ENCODE measurements around the gene BIVM. TPM values are rescaled to one million over a fixed set of nuclear protein-coding genes. Genes with fewer than 3 reads are reported as not detected.

BIVM gene
- total RNA-seq, 1 donor from 2014 or later, result 13.3 TPM

DNA sequence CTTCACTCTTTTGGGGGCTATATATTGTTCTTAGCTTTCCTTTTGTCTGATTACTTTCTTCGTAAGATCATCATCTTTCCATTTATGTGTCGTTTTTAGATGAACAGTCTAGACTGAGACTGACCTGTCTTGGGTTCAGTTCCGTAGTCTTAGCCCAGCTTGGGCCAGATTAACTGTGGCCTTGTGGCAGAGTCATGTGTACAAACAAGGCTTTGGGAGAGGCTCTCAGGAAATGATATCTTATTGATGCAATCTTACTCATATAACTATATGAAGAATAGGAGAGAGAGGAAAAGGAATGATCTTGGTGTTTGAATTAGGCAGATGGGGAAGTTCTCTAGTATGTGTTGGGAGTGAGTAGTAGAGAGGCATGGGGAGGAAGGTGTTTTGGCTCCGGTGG is 40.1 kb downstream of the BIVM start:
- no peak overlapping the region for H3K9ac ChIP-seq (ENCODE audit: low read length)
- Mint-ChIP-seq H3K4me1 (ENCODE audit: low read depth, unreplicated experiment) (no peaks in the 10 kb centered on the region), H3K36me3 (ENCODE audit: low read depth, unreplicated experiment) (peaks cover 8% of the 10 kb centered on the region)

DNA sequence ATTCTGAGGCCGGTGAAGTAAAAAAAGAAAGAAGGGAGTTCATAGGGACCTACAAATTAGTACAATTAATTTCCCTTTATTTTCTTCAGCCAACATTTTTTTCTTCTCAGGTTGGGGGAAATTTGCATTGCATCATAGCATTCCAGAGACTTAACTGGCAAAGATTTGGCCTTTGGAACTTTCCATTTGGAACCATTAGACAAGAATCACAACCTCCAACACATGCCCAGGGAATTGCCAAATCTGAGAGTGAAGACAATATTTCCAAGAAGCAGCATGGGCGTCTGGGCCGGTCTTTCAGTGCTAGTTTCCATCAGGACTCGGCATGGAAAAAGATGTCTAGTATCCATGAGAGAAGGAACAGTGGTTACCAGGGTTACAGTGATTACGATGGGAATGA is 40.5 kb downstream of the BIVM start:
- H2AFZ ChIP-seq (ENCODE audit: low read depth, low read length), result no peak overlapping the region
- no peak overlapping the region for H3K4me2 ChIP-seq (ENCODE audit: low read length)
- H3K9ac ChIP-seq (ENCODE audit: low read length), result no peak overlapping the region
- no peaks in the 10 kb centered on the region for H3K9me3 ChIP-seq (ENCODE audit: insufficient read depth, low read depth, low read length)
- H3K4me1 ChIP-seq (ENCODE audit: insufficient read depth, low read length), result no peaks in the 10 kb centered on the region
- FAIRE-seq, result no peak
- no peaks in the 10 kb centered on the region for H4K20me1 ChIP-seq (ENCODE audit: insufficient read depth, low read length)
- H3K4me3 Mint-ChIP-seq (ENCODE audit: unreplicated experiment), result no peak overlapping the region
- H3K27ac ChIP-seq (ENCODE audit: low read depth, low read length), result no peak overlapping the region
- no peak overlapping the region for H3K4me3 ChIP-seq (ENCODE audit: insufficient read depth, low read depth, low read length)
- H3K27me3 Mint-ChIP-seq (ENCODE audit: low read depth, unreplicated experiment), result no peaks in the 10 kb centered on the region
- peak; percentile 8 for DNase-seq (ENCODE audit: low read depth)
- H3K4me1 Mint-ChIP-seq (ENCODE audit: low read depth, unreplicated experiment), result no peaks in the 10 kb centered on the region
- H3K27ac Mint-ChIP-seq (ENCODE audit: unreplicated experiment), result no peak overlapping the region
- H3K36me3 Mint-ChIP-seq (ENCODE audit: low read depth, unreplicated experiment), result peaks cover 8% of the 10 kb centered on the region
- no peaks in the 10 kb centered on the region for H3K9me3 Mint-ChIP-seq (ENCODE audit: unreplicated experiment)
- TF ChIP-seq, protein P1, sequence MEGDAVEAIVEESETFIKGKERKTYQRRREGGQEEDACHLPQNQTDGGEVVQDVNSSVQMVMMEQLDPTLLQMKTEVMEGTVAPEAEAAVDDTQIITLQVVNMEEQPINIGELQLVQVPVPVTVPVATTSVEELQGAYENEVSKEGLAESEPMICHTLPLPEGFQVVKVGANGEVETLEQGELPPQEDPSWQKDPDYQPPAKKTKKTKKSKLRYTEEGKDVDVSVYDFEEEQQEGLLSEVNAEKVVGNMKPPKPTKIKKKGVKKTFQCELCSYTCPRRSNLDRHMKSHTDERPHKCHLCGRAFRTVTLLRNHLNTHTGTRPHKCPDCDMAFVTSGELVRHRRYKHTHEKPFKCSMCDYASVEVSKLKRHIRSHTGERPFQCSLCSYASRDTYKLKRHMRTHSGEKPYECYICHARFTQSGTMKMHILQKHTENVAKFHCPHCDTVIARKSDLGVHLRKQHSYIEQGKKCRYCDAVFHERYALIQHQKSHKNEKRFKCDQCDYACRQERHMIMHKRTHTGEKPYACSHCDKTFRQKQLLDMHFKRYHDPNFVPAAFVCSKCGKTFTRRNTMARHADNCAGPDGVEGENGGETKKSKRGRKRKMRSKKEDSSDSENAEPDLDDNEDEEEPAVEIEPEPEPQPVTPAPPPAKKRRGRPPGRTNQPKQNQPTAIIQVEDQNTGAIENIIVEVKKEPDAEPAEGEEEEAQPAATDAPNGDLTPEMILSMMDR (IDR thresholded peaks at IDR 0.05; ENCODE audit: insufficient read depth, low read depth, low read length), result no peak
- no peak for TF ChIP-seq EZH2 (IDR thresholded peaks at IDR 0.05; ENCODE audit: insufficient read depth, low read length)
- no peaks in the 10 kb centered on the region for H3K27me3 ChIP-seq (ENCODE audit: insufficient read depth, low read length)
- H3K36me3 ChIP-seq (ENCODE audit: insufficient read depth, low read length), result peaks cover 9% of the 10 kb centered on the region
- no peaks in the 10 kb centered on the region for H3K79me2 ChIP-seq (ENCODE audit: insufficient read depth, low read length)

More for the DNA sequence above, 40.1 kb downstream of the BIVM start:
- Mint-ChIP-seq H3K27ac (ENCODE audit: unreplicated experiment) (no peak overlapping the region), H3K9me3 (ENCODE audit: unreplicated experiment) (no peaks in the 10 kb centered on the region), H3K27me3 (ENCODE audit: low read depth, unreplicated experiment) (no peaks in the 10 kb centered on the region), H3K4me3 (ENCODE audit: unreplicated experiment) (no peak overlapping the region)
- FAIRE-seq (no peak), DNase-seq (ENCODE audit: low read depth) (no peak)
- H3K4me3 ChIP-seq (ENCODE audit: insufficient read depth, low read depth, low read length), result no peak overlapping the region
- no peak overlapping the region for H3K4me2 ChIP-seq (ENCODE audit: low read length)
- H2AFZ ChIP-seq (ENCODE audit: low read depth, low read length), result no peak overlapping the region
- peaks cover 9% of the 10 kb centered on the region for H3K36me3 ChIP-seq (ENCODE audit: insufficient read depth, low read length)
- no peaks in the 10 kb centered on the region for H3K4me1 ChIP-seq (ENCODE audit: insufficient read depth, low read length)
- H3K27me3 ChIP-seq (ENCODE audit: insufficient read depth, low read length), result no peaks in the 10 kb centered on the region
- no peak for TF ChIP-seq EZH2 (IDR thresholded peaks at IDR 0.05; ENCODE audit: insufficient read depth, low read length)
- TF ChIP-seq, protein P1 (IDR thresholded peaks at IDR 0.05; ENCODE audit: insufficient read depth, low read depth, low read length), result no peak
- no peaks in the 10 kb centered on the region for H3K9me3 ChIP-seq (ENCODE audit: insufficient read depth, low read depth, low read length)
- H3K79me2 ChIP-seq (ENCODE audit: insufficient read depth, low read length), result no peaks in the 10 kb centered on the region
- no peak overlapping the region for H3K27ac ChIP-seq (ENCODE audit: low read depth, low read length)
- no peaks in the 10 kb centered on the region for H4K20me1 ChIP-seq (ENCODE audit: insufficient read depth, low read length)

DNA sequence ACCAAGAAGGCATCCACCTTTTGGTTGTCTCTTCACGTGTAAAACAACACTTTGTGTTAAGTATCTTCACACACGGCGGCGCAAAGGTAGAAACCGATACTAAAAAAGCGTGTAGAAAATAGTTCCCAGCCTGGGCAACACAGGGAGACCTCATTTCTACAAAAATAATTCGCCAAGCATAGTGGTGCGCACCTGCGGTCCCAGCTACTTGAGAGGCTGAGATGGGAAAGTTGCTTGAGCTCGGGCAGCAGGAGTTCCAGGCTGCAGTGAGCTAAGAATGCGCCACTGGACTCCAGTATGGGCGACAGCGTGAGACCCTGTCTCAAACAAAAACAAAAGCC is 46.3 kb downstream of the BIVM start:
- Histone ChIP-seq H3K4me1 (ENCODE audit: insufficient read depth, low read length) (peaks cover 3% of the 10 kb centered on the region), H3K27ac (ENCODE audit: low read depth, low read length) (peak overlapping the region; percentile 94), H3K4me2 (ENCODE audit: low read length) (peak overlapping the region; percentile 85), H3K36me3 (ENCODE audit: insufficient read depth, low read length) (peaks cover 2% of the 10 kb centered on the region), H3K9ac (ENCODE audit: low read length) (peak overlapping the region; percentile 92), H3K79me2 (ENCODE audit: insufficient read depth, low read length) (peaks cover 42% of the 10 kb centered on the region), H3K4me3 (ENCODE audit: insufficient read depth, low read depth, low read length) (peak overlapping the region; percentile 97), H3K9me3 (ENCODE audit: insufficient read depth, low read depth, low read length) (no peaks in the 10 kb centered on the region), H3K27me3 (ENCODE audit: insufficient read depth, low read length) (no peaks in the 10 kb centered on the region), H4K20me1 (ENCODE audit: insufficient read depth, low read length) (peaks cover 18% of the 10 kb centered on the region), H2AFZ (ENCODE audit: low read depth, low read length) (peak overlapping the region; percentile 96)
- peak overlapping the region; percentile 97 for H3K27ac Mint-ChIP-seq (ENCODE audit: unreplicated experiment)
- H3K36me3 Mint-ChIP-seq (ENCODE audit: low read depth, unreplicated experiment), result no peaks in the 10 kb centered on the region
- TF ChIP-seq, protein P1 (IDR thresholded peaks at IDR 0.05; ENCODE audit: insufficient read depth, low read depth, low read length), result no peak
- TF ChIP-seq EZH2 (IDR thresholded peaks at IDR 0.05; ENCODE audit: insufficient read depth, low read length), result no peak
- H3K27me3 Mint-ChIP-seq (ENCODE audit: low read depth, unreplicated experiment), result no peaks in the 10 kb centered on the region
- no peaks in the 10 kb centered on the region for H3K9me3 Mint-ChIP-seq (ENCODE audit: unreplicated experiment)
- FAIRE-seq (no peak), DNase-seq (ENCODE audit: low read depth) (no peak)
- H3K4me1 Mint-ChIP-seq (ENCODE audit: low read depth, unreplicated experiment), result peaks cover 10% of the 10 kb centered on the region
- H3K4me3 Mint-ChIP-seq (ENCODE audit: unreplicated experiment), result peak overlapping the region; percentile 95
